Osteoblast (primary cell): ENCODE measurements around the gene SCN4A. TPM values are rescaled to one million over a fixed set of nuclear protein-coding genes. Genes with fewer than 3 reads are reported as not detected.

ENCODE experiments used
- DNase-seq: peaks from one replicate; pipeline ENCODE4 v3.0.0; 2011; ENCODE audit warnings: low spot score, mixed read lengths; ENCODE audit not compliant: insufficient read length; ENCODE audit errors: missing footprints
- H2AFZ ChIP-seq: 2 replicates; pipeline ENCODE4 v1.6.0; 2011; ENCODE audit warnings: mild to moderate bottlenecking, low read length
- H3K27ac ChIP-seq: 2 replicates; pipeline ENCODE4 v1.5.1; 2011; ENCODE audit warnings: mild to moderate bottlenecking, low read depth, low read length, moderate library complexity
- H3K27me3 ChIP-seq: 2 replicates; pipeline ENCODE4 v1.6.0; 2012; ENCODE audit warnings: mild to moderate bottlenecking, control low read depth, inconsistent platforms, low read length, moderate library complexity; ENCODE audit not compliant: insufficient read depth
- H3K36me3 ChIP-seq: 2 replicates; pipeline ENCODE4 v1.5.1; 2011; ENCODE audit warnings: mild to moderate bottlenecking, low read length, control low read depth, moderate library complexity; ENCODE audit not compliant: insufficient read depth
- H3K4me1 ChIP-seq: 2 replicates; pipeline ENCODE4 v1.5.1; 2011; ENCODE audit warnings: mild to moderate bottlenecking, low read length, control low read depth, moderate library complexity; ENCODE audit not compliant: insufficient read depth
- H3K4me2 ChIP-seq: 2 replicates; pipeline ENCODE4 v1.6.0; 2011; ENCODE audit warnings: mild to moderate bottlenecking, low read length; ENCODE audit not compliant: insufficient read depth
- H3K4me3 ChIP-seq: fragments of 200-600 bp; sonication (generic); 3 replicates; pipeline ENCODE4 v1.5.1; 2012; ENCODE audit warnings: mild to moderate bottlenecking, low read length, inconsistent platforms; ENCODE audit not compliant: insufficient read depth
- H3K79me2 ChIP-seq: 2 replicates; pipeline ENCODE4 v1.6.0; 2012; ENCODE audit warnings: mild to moderate bottlenecking, low read length, control low read depth, inconsistent platforms; ENCODE audit not compliant: insufficient read depth
- H3K9me3 ChIP-seq: 2 replicates; pipeline ENCODE4 v1.5.1; 2011; ENCODE audit warnings: low read depth, low read length, control low read depth
- H4K20me1 ChIP-seq: 2 replicates; pipeline ENCODE4 v1.6.0; 2012; ENCODE audit warnings: mild to moderate bottlenecking, low read length, control low read depth; ENCODE audit not compliant: insufficient read depth
- CTCF ChIP-seq: IDR thresholded peaks from 2 replicates; pipeline ENCODE4 v1.5.1; 2011; ENCODE audit warnings: mild to moderate bottlenecking, low read depth, low read length, moderate library complexity; ENCODE audit errors: extremely low read depth
- total RNA-seq: library from RNA; depleted of rRNA; stranded (reverse); fragments of >200 nt; gene quantifications from 2 replicates; pipeline ENCODE4 v1.2.3, GENCODE V29; 2012

SCN4A gene
- total RNA-seq, 1 donor: not detected

GRCh38 chr17:64016974-64017373 is 44.3 kb upstream of the SCN4A start:
- Histone ChIP-seq H3K27me3 (no peaks in the 10 kb centered on the region), H3K36me3 (no peaks in the 10 kb centered on the region), H3K79me2 (no peaks in the 10 kb centered on the region), H4K20me1 (no peaks in the 10 kb centered on the region), H3K27ac (no peak overlapping the region), H3K4me2 (no peak overlapping the region), H3K9me3 (no peaks in the 10 kb centered on the region), H2AFZ (no peak overlapping the region), H3K4me3 (no peak overlapping the region), H3K4me1 (peaks cover 5% of the 10 kb centered on the region)
- TF ChIP-seq CTCF: no peak
- no peak for DNase-seq

GRCh38 chr17:64016231-64016784 is 43.6 kb upstream of the SCN4A start:
- Histone ChIP-seq H3K27me3 (no peaks in the 10 kb centered on the region), H3K4me1 (peaks cover 5% of the 10 kb centered on the region), H2AFZ (no peak overlapping the region), H3K4me2 (no peak overlapping the region), H3K4me3 (no peak overlapping the region), H4K20me1 (no peaks in the 10 kb centered on the region), H3K36me3 (no peaks in the 10 kb centered on the region), H3K79me2 (no peaks in the 10 kb centered on the region), H3K27ac (no peak overlapping the region), H3K9me3 (no peaks in the 10 kb centered on the region)
- no peak for DNase-seq
- no peak for TF ChIP-seq CTCF

- Histone ChIP-seq H3K27me3 (no peaks in the 10 kb centered on the region), H2AFZ (no peak overlapping the region), H3K4me3 (no peak overlapping the region), H4K20me1 (no peaks in the 10 kb centered on the region), H3K79me2 (no peaks in the 10 kb centered on the region), H3K4me2 (no peak overlapping the region), H3K36me3 (no peaks in the 10 kb centered on the region), H3K27ac (no peak overlapping the region), H3K9me3 (no peaks in the 10 kb centered on the region), H3K4me1 (peaks cover 4% of the 10 kb centered on the region)
- DNase-seq: no peak
- no peak for TF ChIP-seq CTCF
These were observed 42.7 kb upstream of the SCN4A start for GRCh38 chr17:64015447-64015846.

GRCh38 chr17:64009571-64010402 is 37.1 kb upstream of the SCN4A start:
- Histone ChIP-seq H4K20me1 (no peaks in the 10 kb centered on the region), H3K4me1 (peaks cover 24% of the 10 kb centered on the region), H2AFZ (peak overlapping the region; percentile 20), H3K79me2 (no peaks in the 10 kb centered on the region), H3K27me3 (no peaks in the 10 kb centered on the region), H3K9me3 (no peaks in the 10 kb centered on the region), H3K4me3 (no peak overlapping the region), H3K27ac (no peak overlapping the region), H3K36me3 (no peaks in the 10 kb centered on the region), H3K4me2 (no peak overlapping the region)
- TF ChIP-seq CTCF: no peak
- no peak for DNase-seq
